Neural cell (in vitro differentiated cells): Measurements from ENCODE around the gene MAD1L1.

Experiments used
- CTCF ChIP-seq: fragments of 450-650 bp; IDR thresholded peaks from 2 replicates; pipeline ENCODE4 v1.5.1; 2014; ENCODE audit warnings: antibody characterized with exemption, mild to moderate bottlenecking, moderate library complexity; ENCODE audit not compliant: poor library complexity, severe bottlenecking
- EZH2 ChIP-seq: fragments of 200-600, 300-800 bp; shearing (Covaris generic), sonication (generic); IDR thresholded peaks from 2 replicates; pipeline ENCODE4 v1.6.1; 2014; ENCODE audit warnings: antibody characterized with exemption, low read length, borderline replicate concordance, mild to moderate bottlenecking; ENCODE audit not compliant: insufficient read depth, poor library complexity, severe bottlenecking
- MXI1 ChIP-seq: fragments of 450-650 bp; conservative IDR thresholded peaks from 2 replicates; pipeline ENCODE4 v1.6.1; 2014; ENCODE audit warnings: antibody characterized with exemption, mild to moderate bottlenecking; ENCODE audit not compliant: poor library complexity, severe bottlenecking
- POLR2AphosphoS5 ChIP-seq: IDR thresholded peaks from 2 replicates; pipeline ENCODE4 v1.6.1; 2012
- RAD21 ChIP-seq: fragments of 450-650 bp; conservative IDR thresholded peaks from 2 replicates; pipeline ENCODE4 v1.6.1; 2014; ENCODE audit warnings: antibody characterized with exemption, mild to moderate bottlenecking, moderate library complexity
- SMC3 ChIP-seq: fragments of 450-650 bp; conservative IDR thresholded peaks from 2 replicates; pipeline ENCODE4 v1.6.1; 2014; ENCODE audit warnings: antibody characterized with exemption, mild to moderate bottlenecking, moderate library complexity; ENCODE audit not compliant: poor library complexity
- TAF1 ChIP-seq: IDR thresholded peaks from 2 replicates; pipeline ENCODE4 v1.6.1; 2012; ENCODE audit warnings: low read depth
- TF ChIP-seq, protein P1 (sequence below): IDR thresholded peaks from 2 replicates; pipeline ENCODE4 v1.6.1; 2012; ENCODE audit warnings: borderline replicate concordance

DNA sequence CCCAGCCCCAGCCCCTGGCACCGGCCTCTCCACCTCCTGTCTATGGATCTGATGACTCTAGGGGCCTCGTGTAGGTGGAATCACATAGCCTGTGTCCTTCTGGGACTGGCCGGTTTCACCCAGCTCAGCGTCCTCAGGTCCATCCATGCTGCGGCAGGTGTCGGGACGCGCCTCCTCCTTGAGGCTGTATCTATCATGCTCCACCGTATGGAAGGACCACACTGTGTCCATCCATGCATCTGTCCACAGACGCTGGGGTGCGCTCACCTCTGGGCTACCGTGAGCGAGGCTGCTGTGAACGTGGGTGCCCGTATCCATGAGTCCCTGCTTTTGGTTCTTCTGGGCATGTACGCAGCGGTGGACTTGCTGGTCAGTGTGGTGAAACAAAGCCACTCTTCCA is 281.1 kb downstream of the MAD1L1 start:
- no peak for TF ChIP-seq EZH2
- no peak for TF ChIP-seq POLR2AphosphoS5
- no peak for TF ChIP-seq TAF1
- TF ChIP-seq CTCF, result no peak
- no peak for TF ChIP-seq SMC3
- TF ChIP-seq, protein P1, sequence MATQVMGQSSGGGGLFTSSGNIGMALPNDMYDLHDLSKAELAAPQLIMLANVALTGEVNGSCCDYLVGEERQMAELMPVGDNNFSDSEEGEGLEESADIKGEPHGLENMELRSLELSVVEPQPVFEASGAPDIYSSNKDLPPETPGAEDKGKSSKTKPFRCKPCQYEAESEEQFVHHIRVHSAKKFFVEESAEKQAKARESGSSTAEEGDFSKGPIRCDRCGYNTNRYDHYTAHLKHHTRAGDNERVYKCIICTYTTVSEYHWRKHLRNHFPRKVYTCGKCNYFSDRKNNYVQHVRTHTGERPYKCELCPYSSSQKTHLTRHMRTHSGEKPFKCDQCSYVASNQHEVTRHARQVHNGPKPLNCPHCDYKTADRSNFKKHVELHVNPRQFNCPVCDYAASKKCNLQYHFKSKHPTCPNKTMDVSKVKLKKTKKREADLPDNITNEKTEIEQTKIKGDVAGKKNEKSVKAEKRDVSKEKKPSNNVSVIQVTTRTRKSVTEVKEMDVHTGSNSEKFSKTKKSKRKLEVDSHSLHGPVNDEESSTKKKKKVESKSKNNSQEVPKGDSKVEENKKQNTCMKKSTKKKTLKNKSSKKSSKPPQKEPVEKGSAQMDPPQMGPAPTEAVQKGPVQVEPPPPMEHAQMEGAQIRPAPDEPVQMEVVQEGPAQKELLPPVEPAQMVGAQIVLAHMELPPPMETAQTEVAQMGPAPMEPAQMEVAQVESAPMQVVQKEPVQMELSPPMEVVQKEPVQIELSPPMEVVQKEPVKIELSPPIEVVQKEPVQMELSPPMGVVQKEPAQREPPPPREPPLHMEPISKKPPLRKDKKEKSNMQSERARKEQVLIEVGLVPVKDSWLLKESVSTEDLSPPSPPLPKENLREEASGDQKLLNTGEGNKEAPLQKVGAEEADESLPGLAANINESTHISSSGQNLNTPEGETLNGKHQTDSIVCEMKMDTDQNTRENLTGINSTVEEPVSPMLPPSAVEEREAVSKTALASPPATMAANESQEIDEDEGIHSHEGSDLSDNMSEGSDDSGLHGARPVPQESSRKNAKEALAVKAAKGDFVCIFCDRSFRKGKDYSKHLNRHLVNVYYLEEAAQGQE, result no peak
- TF ChIP-seq MXI1, result no peak
- no peak for TF ChIP-seq RAD21
